Right kidney (tissue), 1 donor: ENCODE results near the gene CFAP299.
"Not testable (repeated sequence)": the region's sequence is repeated elsewhere in the genome, so short reads cannot be mapped to it uniquely, and the experiment has no call there.

Experiments used
- DNase-seq: peaks from one replicate; pipeline ENCODE4 v3.0.0-alpha.2; 2016

Gene CFAP299

DNA sequence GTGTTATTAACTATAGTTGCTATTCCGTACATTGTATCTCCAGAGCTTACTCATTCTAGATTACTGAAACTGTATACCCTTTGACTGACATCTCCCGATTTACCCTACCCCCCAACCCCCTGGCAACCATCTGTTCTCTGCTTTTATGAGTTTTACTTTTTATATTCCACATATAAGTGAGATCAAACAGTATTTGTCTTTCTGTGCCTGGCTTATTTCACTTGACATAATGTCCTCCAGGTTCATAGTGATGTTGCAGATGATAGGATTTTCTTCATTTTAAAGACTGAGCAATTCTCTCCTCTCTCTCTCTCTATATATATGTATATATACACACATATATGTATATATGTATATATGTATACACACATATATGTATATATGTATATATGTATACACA lies 54.6 kb downstream of the CFAP299 start:
- DNase-seq: no peak

DNA sequence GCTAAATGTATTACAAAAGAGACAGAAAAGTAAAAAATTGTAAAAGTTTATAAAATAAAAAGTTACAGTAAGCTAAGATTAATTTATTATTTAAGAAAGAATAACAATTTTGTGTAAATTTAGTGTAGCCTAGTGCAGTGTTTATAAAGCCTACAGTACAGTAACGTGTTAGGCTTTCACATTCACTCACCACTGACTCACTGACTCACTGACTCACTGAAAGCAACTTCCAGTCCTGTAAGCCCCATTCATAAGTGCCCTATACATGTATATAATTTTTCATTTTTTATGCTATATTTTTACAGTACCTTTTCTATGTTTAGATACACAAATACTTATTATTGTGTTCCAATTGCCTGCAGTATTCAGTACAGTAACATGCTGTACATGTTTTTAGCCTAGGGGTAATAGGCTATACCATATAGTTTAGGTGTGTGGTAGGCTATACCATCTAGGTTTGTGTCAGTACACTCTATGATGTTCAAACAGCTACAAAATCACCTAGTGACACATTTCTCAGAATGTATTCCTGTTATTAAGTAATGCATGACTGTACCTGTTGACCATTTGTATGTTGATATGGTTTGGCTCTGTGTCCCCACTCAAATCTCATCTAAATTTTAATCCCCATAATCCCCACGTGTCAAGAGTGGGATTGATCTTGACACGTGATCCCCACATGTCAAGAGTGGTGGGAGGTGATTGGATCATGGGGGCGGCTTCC lies 57.9 kb downstream of the CFAP299 start:
- DNase-seq: no peak

DNA sequence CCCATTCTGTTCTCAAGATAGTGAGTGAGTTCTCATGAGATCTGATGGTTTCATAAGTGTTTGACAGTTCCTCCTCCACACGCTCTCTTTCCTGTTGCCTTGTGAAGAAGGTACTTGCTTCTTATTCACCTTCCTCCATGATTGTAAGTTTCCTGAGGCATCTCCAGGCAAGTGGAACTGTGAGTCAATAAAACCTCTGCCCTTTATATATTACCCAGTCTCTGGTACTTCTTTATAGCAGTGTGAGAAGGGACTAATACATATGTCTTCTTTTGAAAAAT lies 58.4 kb downstream of the CFAP299 start:
- no peak for DNase-seq

DNA sequence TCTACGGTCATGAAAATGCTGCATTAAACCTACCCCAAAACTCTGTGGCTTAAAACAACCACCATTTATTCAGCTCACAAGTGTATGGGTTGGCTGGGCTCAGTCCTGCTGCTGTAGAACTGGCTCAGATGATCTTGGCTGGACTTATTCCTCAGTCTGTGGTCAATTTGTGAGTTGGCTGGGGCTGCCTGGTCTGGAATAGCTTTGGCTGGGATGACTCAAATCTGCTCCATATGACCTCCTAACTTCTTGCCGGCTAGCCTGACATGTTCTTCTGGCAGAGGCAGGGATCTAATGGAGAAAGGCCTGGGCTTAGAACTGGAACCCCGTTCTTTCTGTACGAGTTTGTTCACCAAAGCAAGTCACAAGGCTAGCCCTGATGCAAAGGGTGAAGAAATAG lies 71.7 kb downstream of the CFAP299 start:
- no peak for DNase-seq

DNA sequence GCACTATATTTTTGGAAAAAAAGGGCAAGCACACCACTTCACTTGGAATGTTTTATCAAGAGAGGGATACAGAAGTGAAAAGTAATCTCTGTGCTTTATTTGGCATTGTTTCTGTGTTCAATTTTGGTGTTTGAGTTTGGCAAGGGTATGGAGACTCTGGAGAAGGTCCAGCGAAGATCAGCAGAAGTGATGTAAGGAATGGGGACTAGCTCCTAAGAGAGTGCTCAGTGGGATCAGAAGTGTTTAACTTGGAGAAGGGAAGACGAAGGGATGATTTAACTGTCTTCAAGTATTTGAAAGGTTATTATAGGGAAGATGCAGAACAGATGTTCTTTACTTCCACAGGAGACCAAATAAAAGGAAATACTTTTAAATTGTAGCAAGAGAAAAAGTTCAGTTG lies 74.3 kb downstream of the CFAP299 start:
- no peak for DNase-seq

DNA sequence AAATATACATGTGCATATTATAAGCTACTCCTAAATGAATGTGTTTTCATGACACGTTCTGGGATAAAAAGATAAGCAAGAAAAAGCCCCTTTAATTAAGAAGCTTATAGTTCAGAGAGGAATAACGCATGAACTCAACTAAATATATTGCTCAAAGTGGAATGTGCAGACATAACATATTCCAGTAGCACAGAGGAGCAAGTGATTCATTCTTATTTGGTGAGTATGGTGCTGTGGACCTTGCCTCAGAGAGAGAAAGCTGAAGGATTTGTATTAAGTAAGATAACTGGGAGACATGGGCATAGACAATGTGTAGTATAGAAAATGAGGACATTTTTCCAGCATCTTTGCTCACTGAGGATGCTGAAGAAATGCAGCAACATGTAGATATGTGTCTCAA lies 76.8 kb downstream of the CFAP299 start:
- DNase-seq: no peak

DNA sequence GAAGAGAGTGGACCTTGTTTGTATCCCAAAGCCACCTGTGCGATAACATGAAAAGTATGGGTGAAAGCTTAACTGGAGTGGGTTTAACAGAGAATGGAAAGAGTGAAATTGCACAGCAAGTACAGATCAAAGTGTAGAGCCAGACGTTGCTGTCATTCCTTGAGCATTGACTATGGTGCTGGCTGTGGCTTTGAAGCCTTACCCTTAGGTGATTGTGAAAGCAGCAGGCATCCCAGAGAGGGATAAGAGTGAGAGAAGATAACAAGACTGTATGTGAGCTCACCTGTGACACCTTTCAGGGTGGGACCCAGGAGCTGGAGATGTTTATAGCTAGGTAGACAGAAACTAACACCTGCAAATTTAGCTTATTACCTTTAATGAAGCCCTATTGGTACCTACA lies 77.6 kb downstream of the CFAP299 start:
- no peak for DNase-seq

DNA sequence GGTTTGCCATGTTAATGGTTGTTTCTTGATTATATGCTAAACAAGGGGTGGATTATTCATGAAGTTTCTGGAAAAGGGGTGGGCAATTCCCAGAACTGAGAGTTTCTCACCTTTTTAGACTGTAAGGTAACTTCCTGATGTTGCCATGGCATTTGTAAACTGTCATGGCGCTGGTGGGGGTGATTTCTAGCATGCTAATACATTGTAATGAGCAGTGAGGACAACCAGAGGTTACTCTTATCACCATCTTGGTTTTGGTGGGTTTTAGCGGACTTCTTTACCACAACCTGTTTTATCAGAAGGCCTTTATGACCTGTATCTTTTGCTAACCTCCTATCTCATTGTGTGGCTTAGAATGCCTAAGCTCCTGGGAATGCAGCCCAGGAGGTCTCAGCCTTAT lies 81.5 kb downstream of the CFAP299 start:
- DNase-seq: no peak

DNA sequence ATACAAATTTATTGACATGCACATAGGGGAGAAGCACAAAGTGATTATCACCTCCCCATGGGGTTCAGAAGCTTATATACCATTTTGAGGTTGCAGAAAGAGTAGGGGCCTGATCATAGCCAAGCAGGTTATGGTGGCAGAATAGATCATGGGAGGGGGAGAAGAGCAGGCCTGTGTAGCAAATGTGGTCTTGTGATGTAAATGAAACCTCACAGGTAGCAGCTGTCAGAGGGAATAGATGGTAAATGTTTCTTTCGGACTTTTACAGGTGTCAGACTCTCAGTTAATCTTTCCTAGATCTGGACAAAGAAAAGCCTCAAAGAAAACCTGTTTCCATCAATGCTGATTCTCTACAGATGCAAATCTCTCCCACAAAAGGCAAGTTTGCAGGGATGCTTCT lies 84.4 kb downstream of the CFAP299 start:
- no peak for DNase-seq

DNA sequence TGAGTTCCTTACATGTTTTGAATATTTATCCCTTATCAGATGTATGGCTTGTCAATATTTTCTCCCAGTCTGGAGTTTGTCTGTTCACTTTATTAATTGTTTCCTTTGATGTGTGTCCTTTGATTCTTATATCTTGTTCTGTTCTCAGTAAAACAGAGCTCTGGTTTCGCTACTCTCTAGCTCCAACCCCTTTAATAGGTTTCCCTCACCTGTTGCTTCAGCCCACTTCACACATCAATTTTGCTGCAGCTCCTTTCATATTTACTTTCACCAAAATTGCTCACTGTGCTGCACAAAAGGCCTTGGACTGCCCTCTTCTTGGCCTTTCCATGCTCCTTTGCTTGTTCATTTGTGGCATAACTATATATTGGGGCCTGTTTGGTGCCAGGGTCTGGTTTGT lies 85.1 kb downstream of the CFAP299 start:
- no peak for DNase-seq

DNA sequence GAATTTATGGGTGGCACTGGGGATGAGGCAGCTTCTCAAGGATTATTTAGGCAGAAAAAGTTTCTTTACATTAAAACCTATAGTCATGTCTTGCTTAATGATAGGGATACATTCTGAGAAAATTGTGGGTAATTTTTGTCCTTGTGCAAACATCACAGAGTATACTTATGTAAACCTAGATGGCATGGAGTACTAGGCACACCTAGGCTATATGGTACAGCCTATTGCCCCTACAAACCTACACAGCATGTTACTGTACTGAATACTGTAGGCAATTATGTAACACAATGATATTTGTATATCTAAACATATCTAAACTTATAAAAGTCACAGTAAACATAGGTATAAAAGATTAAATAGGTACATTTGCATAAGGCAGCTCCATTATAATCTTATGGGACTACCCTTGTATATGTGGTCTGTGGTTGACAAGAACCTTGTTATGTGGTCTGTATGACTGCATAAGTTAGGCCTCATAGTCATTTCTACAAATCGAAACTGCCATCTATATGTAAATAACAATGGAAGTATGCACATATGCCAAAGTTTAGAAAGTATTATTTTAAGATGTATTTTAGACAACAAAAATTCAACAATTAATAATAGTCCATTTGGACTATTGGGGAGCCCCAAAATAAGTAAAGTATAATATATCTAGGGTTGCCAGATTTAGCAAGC lies 87.3 kb downstream of the CFAP299 start:
- DNase-seq: no peak

DNA sequence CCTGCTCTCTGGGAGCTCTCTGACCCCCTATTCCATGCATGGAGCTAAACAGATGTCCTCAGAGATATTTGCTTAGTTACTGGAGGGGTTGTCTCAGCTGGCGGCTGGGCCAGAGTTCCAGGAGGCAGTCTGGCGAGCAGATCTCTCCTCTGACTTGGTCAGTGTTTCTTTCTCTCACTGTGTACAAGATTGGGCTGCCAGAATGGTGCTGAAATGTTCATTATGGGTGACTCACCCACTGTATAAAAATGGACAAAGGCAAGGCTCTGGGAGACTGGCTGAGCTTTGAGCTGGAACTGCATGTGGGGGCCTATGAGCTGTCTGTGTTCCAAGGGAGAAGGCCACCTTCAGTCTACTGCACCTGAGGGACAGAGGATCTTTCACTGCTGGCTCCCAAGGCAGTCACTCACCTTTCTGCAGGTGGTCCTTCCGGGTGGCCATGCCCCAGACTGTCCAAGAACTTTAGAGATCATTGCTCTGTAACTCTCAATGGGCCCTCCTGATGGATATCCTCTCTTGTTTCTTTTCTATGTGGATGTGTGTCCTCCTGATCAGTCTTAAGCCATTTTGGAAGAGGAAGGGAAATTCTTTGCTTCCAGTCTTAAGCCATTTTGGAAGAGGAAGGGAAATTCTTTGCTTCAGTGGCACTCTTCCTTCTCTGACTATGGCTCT lies 88.2 kb downstream of the CFAP299 start:
- DNase-seq: no peak

DNA sequence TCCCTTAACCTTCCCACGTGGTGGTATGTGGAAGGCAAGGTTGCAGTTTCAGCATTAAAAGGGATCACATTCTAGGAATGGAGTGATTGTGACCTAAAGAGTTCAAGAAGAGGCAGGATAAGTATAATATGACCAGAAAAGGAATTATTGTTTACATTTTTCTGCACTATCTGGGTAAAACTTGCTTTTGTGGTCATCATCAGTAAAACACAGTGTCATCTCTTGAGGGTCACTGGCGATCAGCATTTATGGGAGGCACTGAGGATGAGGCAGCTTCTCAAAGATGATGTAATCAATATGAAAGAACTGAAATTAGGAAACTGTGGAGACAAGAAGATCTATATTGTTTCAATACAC lies 88.7 kb downstream of the CFAP299 start:
- no peak for DNase-seq

DNA sequence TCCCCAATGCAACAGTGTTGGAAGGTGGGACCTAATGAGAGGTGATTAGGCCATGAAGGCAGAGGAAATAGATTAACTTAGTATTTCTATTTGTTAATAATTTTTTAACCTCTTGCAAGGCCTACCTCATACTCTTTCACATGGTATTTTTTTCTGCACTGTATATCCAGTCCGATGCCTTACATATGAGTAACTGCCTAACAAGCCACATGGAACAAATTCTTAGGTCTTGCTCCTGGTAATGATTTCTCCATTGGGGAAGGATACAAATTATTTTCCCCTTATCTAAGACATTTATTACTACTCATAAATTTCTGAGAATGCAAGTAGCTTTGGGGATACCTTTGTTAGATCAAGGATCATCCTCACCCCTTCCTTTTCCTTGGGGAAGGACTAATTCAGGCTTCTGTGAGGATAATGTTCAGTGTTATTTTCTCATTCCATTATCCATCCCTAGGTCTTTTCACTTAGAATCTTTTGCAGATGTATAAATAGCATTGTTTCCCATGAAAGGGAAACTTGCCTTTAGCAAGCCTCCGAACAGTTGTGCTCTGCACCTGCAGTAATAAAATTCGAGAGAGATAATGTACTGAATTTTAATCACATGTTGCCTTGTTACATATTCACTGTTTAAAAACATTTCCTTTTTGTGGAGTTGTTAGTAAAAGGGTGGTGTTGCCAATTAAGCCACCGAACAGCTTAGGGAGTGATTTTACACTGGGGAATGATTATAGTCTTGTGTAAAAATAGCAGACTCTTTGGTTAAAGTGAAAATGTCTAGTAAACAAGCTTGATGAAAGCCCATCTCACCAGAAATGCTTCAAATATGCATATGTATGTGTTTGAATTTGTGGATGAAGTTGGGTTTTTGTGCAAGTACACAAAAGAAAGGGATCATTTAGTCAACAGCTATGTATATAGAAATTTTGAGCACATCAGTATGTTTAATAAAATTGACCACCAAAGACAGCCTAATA lies 89.9 kb downstream of the CFAP299 start:
- DNase-seq: no peak

DNA sequence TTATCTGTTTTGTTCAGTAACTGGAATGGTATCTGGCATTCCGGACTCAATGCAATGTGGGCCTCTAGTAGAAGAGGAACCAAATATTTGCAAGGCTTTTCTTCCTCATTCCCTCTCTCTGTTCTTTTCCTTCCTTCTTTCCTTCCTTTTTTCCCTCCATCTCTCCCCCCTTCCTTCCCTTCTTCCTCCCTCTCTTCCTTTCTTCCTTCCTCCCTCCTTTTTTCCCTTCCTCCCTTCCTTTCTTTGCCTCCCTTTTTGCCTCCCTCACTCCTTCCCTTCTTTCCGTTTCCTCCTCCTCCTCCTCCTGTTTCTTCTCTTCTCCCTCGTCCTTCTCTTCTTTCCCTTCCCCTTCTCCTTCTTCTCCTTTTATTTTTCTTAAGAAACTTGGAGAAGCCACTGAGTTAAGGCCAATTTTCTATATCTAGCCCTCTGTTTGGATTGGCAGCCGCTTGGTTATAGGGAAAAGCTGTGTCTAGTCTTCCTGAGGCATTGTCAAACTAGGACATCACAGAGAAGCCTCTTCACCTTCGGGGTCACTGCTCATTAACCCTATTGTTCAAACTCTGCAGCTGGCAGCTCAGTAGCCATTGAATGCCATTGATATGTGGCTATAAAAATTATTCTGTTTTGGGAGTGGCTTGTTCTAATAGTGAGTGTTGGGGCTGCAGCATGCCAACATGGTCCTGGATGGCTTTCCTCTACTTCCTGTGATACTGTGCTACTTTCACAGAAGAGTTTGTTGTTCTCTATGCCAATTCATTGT lies 95.9 kb downstream of the CFAP299 start:
- DNase-seq: no peak

DNA sequence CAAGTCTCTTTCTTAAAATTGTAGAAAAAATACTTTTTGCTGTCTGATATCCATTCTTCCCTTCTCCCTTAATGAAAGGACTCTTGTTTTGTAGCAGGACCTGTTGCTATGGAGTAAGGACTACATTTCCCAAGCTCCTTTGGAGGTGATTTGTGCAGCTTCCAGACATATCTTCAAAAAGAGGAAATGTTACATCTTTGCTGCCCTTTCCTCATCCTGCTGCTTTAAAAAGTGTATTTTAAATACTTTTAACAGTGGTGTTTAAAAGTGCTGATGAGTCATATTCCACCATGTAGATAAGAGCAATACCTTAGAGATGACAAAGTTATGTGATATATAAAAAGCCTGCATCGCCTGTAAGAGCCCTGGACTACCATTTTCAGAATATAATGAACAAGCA lies 98.7 kb downstream of the CFAP299 start:
- no peak for DNase-seq

DNA sequence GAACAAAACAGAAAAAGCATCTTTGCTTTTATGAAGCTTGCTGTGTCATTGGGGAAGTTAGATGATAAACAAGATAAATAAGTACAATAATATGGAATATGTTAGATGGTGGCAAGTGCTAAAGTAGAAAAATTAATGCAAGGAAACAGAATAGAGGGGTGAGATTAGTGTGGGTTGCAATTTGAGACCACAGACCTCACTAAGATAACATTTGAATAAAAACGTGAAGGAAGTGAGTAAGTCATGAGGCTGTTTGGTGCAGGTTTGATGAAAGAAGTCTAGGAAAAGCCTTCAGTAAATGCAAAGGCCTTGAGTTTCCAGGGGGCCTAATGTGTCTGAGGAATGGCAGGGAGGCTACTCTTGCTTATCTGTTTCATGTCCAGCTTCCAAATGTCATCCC lies 102.5 kb downstream of the CFAP299 start:
- no peak for DNase-seq

DNA sequence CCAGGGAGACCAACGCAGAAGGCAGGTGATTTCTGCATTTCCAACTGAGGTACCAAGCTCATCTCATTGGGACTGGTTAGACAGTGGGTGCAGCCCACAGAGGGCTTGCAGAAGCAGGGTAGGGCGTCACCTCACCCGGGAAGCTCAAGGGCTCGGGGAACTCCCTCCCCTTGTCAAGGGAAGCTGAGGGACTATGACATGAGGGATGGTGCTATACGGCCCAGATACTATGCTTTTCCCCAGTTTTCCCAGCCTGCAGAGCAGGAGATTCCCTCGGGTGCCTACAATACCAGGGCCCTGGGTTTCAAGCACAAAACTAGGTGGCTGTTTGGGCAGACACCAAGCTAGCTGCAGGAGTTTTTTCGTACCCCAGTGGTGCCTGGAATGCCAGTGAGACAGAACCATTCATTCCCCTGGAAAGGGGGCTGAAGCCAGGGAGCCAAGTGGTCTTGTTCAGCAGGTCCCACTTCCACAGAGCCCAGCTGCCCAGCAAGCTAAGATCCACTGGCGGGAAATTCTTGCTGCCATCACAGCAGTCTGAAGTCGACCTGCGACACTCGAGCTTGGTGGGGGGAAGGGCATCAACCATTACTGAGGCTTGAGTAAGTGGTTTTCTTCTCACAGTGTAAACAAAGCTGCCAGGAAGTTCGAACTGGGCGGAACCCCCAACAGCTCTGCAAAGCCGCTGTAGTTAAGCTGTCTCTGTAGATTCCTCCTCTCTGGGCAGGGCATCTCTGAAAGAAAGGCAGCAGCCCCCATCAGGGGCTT lies 103.9 kb downstream of the CFAP299 start:
- not testable (repeated sequence) for DNase-seq

DNA sequence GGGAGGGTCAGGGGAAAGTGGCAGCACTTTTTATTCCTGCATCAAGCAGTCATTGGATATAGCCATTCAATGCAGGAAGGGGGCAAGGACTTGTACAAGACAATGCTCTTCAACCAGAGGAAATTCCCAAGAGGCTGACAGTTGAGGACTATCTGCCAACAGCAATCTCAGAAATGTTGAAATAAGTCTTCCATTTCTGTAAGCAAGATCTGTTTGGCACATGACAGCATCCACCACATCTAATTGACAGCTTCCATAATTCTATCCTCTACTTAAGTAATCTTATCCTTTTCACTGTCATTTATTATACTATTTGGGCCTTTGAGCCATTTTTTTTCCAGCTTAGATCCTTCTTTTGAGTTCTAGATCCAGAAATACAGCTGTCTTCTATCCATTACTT lies 110.7 kb downstream of the CFAP299 start:
- DNase-seq: no peak

DNA sequence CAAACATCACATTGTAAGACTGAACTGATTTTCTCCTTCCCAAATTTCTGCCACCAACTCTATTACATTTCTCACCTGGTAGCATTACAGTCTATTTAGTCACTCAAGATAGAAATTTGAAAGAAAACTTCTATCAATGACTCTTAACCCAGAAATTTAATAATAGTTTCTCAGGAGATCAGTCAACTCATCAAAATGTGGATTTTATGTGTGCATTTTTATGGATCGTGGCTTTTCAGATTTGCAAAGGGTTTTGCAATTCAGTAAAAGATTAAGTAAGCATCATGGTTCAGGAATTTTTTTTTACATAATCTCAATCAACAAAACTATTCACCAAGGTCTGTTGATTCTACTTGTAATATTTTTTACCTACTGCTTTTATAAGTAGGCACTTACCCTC lies 111.1 kb downstream of the CFAP299 start:
- no peak for DNase-seq

DNA sequence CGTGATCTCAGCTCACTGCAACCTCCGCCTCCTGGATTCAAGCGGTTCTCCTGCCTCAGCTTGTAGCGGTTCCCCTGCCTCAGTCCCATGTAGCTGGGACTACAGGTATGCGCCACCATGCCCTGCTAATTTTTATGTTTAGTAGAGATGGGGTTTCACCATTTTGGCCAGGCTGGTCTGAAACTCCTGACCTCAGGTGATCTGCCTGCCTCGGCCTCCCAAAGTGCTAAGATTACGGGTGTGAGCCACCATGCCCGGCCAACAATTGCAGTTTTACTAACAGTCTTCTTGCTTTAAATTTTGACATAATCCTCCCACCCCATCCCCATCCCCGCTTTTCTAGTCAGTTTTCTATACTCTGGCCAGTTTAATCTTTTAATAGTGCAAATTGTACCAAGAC lies 112.0 kb downstream of the CFAP299 start:
- DNase-seq: no peak
